Osteocyte (in vitro differentiated cells): ENCODE data around the gene FAM114A1. TPM values are rescaled to one million over a fixed set of nuclear protein-coding genes. Genes with fewer than 3 reads are reported as not detected.

Experiments
- DNase-seq: peaks from one replicate; pipeline ENCODE4 v3.0.0; 2021; ENCODE audit warnings: mixed read lengths; ENCODE audit not compliant: unreplicated experiment; ENCODE audit errors: extremely low spot score
- H3K27ac Mint-ChIP-seq: one replicate; pipeline ENCODE4 v1.8.0; 2021; ENCODE audit warnings: mild to moderate bottlenecking, mixed read lengths; ENCODE audit not compliant: unreplicated experiment
- H3K27me3 Mint-ChIP-seq: one replicate; pipeline ENCODE4 v1.8.0; 2021; ENCODE audit warnings: mixed read lengths; ENCODE audit not compliant: unreplicated experiment
- H3K36me3 Mint-ChIP-seq: one replicate; pipeline ENCODE4 v1.8.0; 2021; ENCODE audit warnings: mixed read lengths; ENCODE audit not compliant: unreplicated experiment
- H3K4me1 Mint-ChIP-seq: one replicate; pipeline ENCODE4 v1.8.0; 2021; ENCODE audit warnings: mixed read lengths; ENCODE audit not compliant: unreplicated experiment
- H3K4me3 Mint-ChIP-seq: one replicate; pipeline ENCODE4 v1.8.0; 2021; ENCODE audit warnings: mild to moderate bottlenecking, moderate library complexity, mixed read lengths; ENCODE audit not compliant: unreplicated experiment
- H3K9me3 Mint-ChIP-seq: one replicate; pipeline ENCODE4 v1.8.0; 2021; ENCODE audit warnings: mixed read lengths; ENCODE audit not compliant: unreplicated experiment
- total RNA-seq: library from RNA; stranded (reverse); gene quantifications from 2 replicates; pipeline ENCODE4 v1.2.1, GENCODE V29; 2021
- TF ChIP-seq, protein P1 (sequence below): fragments of 200-600 bp; sonication (generic); IDR thresholded peaks from 2 replicates; pipeline ENCODE4 v1.5.0; 2021; ENCODE audit warnings: antibody characterized with exemption, mild to moderate bottlenecking, moderate library complexity

FAM114A1 gene
- total RNA-seq, 1 donor from 2014 or later: 139 TPM

DNA sequence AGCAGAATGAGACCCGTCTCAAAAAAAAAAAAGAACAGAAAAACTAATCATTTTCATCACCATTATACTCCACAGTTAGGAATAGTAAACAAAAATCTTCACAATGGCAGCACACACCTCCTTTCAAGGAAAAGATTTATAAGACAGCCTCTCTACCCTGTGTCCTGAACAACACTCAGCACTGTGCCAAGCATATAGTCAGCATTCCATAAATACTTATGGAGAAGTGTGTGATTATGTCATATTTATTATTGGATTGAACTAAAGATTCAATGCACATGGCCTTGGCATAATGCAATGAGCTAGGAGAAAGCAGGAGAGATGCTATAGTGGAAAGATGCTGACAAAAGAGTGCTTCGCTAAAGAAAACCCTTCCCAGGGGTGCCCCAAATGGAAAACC lies 52.6 kb downstream of the FAM114A1 start:
- Mint-ChIP-seq H3K27me3 (no peaks in the 10 kb centered on the region), H3K36me3 (peaks cover 41% of the 10 kb centered on the region), H3K27ac (no peak overlapping the region)

DNA sequence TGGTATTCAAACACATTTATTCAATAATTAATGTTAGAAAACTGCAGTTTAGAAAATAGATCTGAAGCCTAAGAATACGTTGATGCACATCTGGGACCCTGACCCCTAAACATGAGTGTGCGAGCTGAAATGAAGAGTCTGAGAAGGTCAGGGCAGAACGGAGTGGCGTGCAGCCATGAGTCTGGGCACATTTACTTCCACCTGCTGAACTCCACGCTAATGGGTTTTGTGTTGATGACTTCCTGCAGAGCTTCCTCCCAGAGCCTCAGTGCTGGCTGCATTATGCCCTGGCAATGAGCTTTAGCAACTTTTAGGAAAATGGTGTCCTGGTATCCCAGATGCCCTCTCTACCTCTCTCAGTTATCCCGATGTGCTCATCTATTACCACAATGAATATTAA lies 53.1 kb downstream of the FAM114A1 start:
- TF ChIP-seq, protein P1, sequence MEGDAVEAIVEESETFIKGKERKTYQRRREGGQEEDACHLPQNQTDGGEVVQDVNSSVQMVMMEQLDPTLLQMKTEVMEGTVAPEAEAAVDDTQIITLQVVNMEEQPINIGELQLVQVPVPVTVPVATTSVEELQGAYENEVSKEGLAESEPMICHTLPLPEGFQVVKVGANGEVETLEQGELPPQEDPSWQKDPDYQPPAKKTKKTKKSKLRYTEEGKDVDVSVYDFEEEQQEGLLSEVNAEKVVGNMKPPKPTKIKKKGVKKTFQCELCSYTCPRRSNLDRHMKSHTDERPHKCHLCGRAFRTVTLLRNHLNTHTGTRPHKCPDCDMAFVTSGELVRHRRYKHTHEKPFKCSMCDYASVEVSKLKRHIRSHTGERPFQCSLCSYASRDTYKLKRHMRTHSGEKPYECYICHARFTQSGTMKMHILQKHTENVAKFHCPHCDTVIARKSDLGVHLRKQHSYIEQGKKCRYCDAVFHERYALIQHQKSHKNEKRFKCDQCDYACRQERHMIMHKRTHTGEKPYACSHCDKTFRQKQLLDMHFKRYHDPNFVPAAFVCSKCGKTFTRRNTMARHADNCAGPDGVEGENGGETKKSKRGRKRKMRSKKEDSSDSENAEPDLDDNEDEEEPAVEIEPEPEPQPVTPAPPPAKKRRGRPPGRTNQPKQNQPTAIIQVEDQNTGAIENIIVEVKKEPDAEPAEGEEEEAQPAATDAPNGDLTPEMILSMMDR: no peak
- Mint-ChIP-seq H3K27me3 (no peaks in the 10 kb centered on the region), H3K4me3 (no peak overlapping the region), H3K36me3 (peaks cover 42% of the 10 kb centered on the region), H3K4me1 (peaks cover 33% of the 10 kb centered on the region), H3K9me3 (no peaks in the 10 kb centered on the region), H3K27ac (peak overlapping the region; percentile 7)
- DNase-seq: no peak

More for the DNA sequence above, 52.6 kb downstream of the FAM114A1 start:
- TF ChIP-seq, protein P1: no peak
- DNase-seq: no peak
- H3K4me3 Mint-ChIP-seq: no peak overlapping the region
- peaks cover 33% of the 10 kb centered on the region for H3K4me1 Mint-ChIP-seq
- H3K9me3 Mint-ChIP-seq: no peaks in the 10 kb centered on the region

DNA sequence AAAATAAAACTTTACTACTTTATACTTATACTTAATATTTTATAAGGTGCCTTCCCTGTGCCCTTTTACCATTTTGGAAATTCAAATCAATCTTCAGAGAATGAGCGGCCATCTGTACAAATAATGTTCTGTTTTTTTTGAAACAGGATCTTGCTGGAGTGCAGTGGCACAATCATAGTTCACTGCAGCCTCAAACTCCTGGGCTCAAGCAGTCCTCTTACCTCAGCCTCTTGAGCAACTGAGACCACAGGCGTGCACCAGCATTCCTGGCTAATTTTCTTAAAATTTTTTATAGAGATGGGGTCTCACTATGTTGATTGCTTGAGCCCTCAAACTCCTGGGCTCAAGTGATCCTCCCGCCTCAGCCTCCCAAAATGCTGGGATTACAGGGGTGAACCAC lies 53.5 kb downstream of the FAM114A1 start:
- TF ChIP-seq, protein P1: no peak
- H3K4me1 Mint-ChIP-seq: peaks cover 33% of the 10 kb centered on the region
- no peaks in the 10 kb centered on the region for H3K27me3 Mint-ChIP-seq
- H3K4me3 Mint-ChIP-seq: no peak overlapping the region
- no peak for DNase-seq
- peak overlapping the region; percentile 20 for H3K27ac Mint-ChIP-seq
- no peaks in the 10 kb centered on the region for H3K9me3 Mint-ChIP-seq
- peaks cover 42% of the 10 kb centered on the region for H3K36me3 Mint-ChIP-seq

DNA sequence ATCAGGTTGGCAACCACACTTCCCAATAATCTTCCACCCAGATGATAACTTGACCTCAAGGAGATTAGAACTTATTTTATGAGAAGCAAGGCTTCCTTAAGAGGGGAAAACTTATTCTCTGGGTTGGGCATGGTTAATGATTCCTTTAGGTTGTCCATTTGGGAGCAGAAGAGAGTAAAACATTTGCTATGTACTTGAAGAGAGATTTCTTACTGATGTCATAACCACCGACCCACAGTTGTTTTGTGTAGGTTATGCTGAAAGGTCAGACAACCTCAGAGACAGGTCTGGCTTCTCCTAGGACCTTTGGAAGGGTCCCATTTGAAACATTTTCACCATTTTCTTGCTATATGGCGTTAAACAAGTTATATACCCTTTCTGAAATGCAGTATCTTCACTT lies 56.1 kb downstream of the FAM114A1 start:
- Mint-ChIP-seq H3K4me1 (peaks cover 32% of the 10 kb centered on the region), H3K4me3 (no peak overlapping the region), H3K27ac (no peak overlapping the region), H3K27me3 (no peaks in the 10 kb centered on the region), H3K36me3 (peaks cover 45% of the 10 kb centered on the region), H3K9me3 (no peaks in the 10 kb centered on the region)
- no peak for DNase-seq
- TF ChIP-seq, protein P1: no peak

DNA sequence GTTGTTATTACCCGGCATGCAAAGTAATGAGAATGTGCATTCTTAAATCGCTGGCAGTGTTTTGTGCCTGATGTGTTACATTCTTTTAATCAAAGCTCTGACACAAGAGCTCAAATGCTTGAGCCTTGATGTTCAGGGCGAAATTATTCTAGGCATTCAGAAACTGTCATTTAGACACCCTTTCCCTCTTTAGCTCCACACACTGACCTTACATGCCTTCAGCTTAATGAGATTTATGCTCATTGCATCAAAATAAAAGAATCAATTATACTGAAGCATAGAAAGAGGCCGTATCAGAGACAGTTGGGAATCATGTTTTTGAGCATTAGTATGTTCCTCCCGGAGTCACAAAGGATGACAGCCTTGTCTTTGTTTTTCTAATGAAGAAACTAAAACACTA lies 56.7 kb downstream of the FAM114A1 start:
- TF ChIP-seq, protein P1: no peak
- DNase-seq: no peak
- Mint-ChIP-seq H3K27ac (no peak overlapping the region), H3K4me3 (no peak overlapping the region), H3K27me3 (no peaks in the 10 kb centered on the region), H3K36me3 (peaks cover 48% of the 10 kb centered on the region), H3K4me1 (peaks cover 32% of the 10 kb centered on the region), H3K9me3 (no peaks in the 10 kb centered on the region)
